ENCODE data around the gene GRM8. TPM values are rescaled to one million over a fixed set of nuclear protein-coding genes. Genes with fewer than 3 reads are reported as not detected.
"Not testable (repeated sequence)": the region's sequence is repeated elsewhere in the genome, so short reads cannot be mapped to it uniquely, and the experiment has no call there.

GRM8 gene
- total and polyA plus RNA-seq, 10 of the 15 experiments (the other 5 are each of a cell fraction or from before 2014, with no cell fraction given), result 0.33 to 7.1 (median 0.45) TPM; not detected in 2

- H3K9ac ChIP-seq (ENCODE audit: control insufficient read depth, insufficient read depth, low read length); intact Hi-C loops (cut with micrococcal nuclease; ENCODE audit: unreplicated experiment); BruUV-seq (replicated peaks); SMC1A ChIA-PET (ENCODE audit: uncharacterized antibody, unreplicated experiment); H3K27me3 ChIP-seq (replicated peaks in 1 of 2; ENCODE audit: control insufficient read depth in 2 of 2, insufficient read depth in 2 of 2, low read length in 1 of 2); H4K20me1 ChIP-seq (ENCODE audit: control insufficient read depth, insufficient read depth); DNase-seq (ENCODE audit: low read depth, low spot score); H3K4me3 ChIP-seq; H3K4me1 ChIP-seq (ENCODE audit: control insufficient read depth, insufficient read depth, low read length); in situ Hi-C loops (cut with MboI); H3K4me2 ChIP-seq (ENCODE audit: control insufficient read depth, insufficient read depth); H2AFZ ChIP-seq (ENCODE audit: control insufficient read depth, low read depth, low read length); FAIRE-seq; H3K79me2 ChIP-seq (ENCODE audit: control insufficient read depth, insufficient read depth, low read length); H3K9me3 ChIP-seq (replicated peaks; ENCODE audit: control insufficient read depth, insufficient read depth, low read length); H3K36me3 ChIP-seq (ENCODE audit: control insufficient read depth in 2 of 2, insufficient read depth in 2 of 2, low read length in 1 of 2); H3K27ac ChIP-seq (ENCODE audit: control insufficient read depth, insufficient read depth); ATAC-seq: not testable (repeated sequence)
- CTCF ChIA-PET, result interaction anchor here (1.1 kb wide), 1 partner anchor 34 kb away, joined by 3 read pairs; no protein-coding TSS in a partner anchor
- RAD21 ChIA-PET (ENCODE audit: unreplicated experiment), result interaction anchor here (0.7 kb wide), 1 partner anchor 167 kb away, joined by 4 read pairs; no protein-coding TSS in a partner anchor
- 44% methylated on average over 9 of the region's 9 CpGs for WGBS (ENCODE audit: insufficient coverage, insufficient replicate concordance, low lambda C conversion rate, missing lambda C conversion rate)
- POLR2A ChIA-PET, result interaction anchor here (0.6 kb wide), 1 partner anchor 973 kb away, joined by 5 read pairs; no protein-coding TSS in a partner anchor
Measured at GRCh38 chr7:126831241-126831640, 421.5 kb downstream of the GRM8 start.

- ATAC-seq (no peak), FAIRE-seq (no peak), DNase-seq (ENCODE audit: low read depth, low spot score) (no peak)
- Histone ChIP-seq H3K79me2 (ENCODE audit: control insufficient read depth, insufficient read depth, low read length) (no peaks in the 10 kb centered on the region), H3K27ac (ENCODE audit: control insufficient read depth, insufficient read depth) (no peak overlapping the region), H3K9ac (ENCODE audit: control insufficient read depth, insufficient read depth, low read length) (no peak overlapping the region), H3K27me3 (replicated peaks in 1 of 2; ENCODE audit: control insufficient read depth in 2 of 2, insufficient read depth in 2 of 2, low read length in 1 of 2) (no peaks in the 10 kb centered on the region), H3K4me1 (ENCODE audit: control insufficient read depth, insufficient read depth, low read length) (no peaks in the 10 kb centered on the region), H2AFZ (ENCODE audit: control insufficient read depth, low read depth, low read length) (no peak overlapping the region), H4K20me1 (ENCODE audit: control insufficient read depth, insufficient read depth) (no peaks in the 10 kb centered on the region), H3K9me3 (replicated peaks; ENCODE audit: control insufficient read depth, insufficient read depth, low read length) (no peaks in the 10 kb centered on the region), H3K36me3 (ENCODE audit: control insufficient read depth in 2 of 2, insufficient read depth in 2 of 2, low read length in 1 of 2) (no peaks in the 10 kb centered on the region), H3K4me3 (no peak overlapping the region), H3K4me2 (ENCODE audit: control insufficient read depth, insufficient read depth) (no peak overlapping the region)
- 67% methylated on average over 3 of the region's 3 CpGs for WGBS (ENCODE audit: insufficient coverage, insufficient replicate concordance, low lambda C conversion rate, missing lambda C conversion rate)
- CTCF ChIA-PET, result interaction anchor here (0.8 kb wide), 1 partner anchor 235 kb away, joined by 3 read pairs; no protein-coding TSS in a partner anchor
- in situ Hi-C loops (cut with MboI), result no loop called here
- SMC1A ChIA-PET (ENCODE audit: uncharacterized antibody, unreplicated experiment), result no interaction called here
- intact Hi-C loops (cut with micrococcal nuclease; ENCODE audit: unreplicated experiment), result no loop called here
- BruUV-seq (replicated peaks), result no TSS peak
- POLR2A ChIA-PET, result no interaction called here
- RAD21 ChIA-PET (ENCODE audit: unreplicated experiment), result no interaction called here
- TF ChIP-seq USF2 (IDR thresholded peaks at IDR 0.05; ENCODE audit: borderline replicate concordance, low read depth, low read length) (no peak), TCF3 (IDR thresholded peaks at IDR 0.05; ENCODE audit: borderline replicate concordance, insufficient read depth, low read depth, low read length) (no peak), TAF1 (IDR thresholded peaks at IDR 0.05; ENCODE audit: borderline replicate concordance, low read depth, low read length) (no peak), CBX5 (IDR thresholded peaks at IDR 0.05; ENCODE audit: low read depth) (no peak), SIX5 (IDR thresholded peaks at IDR 0.05; ENCODE audit: low read depth, low read length, severe bottlenecking) (no peak), RBBP5 (conservative IDR thresholded peaks at IDR 0.05) (no peak), JUND (IDR thresholded peaks at IDR 0.05; ENCODE audit: low read depth, low read length) (no peak), POU2F2 (IDR thresholded peaks at IDR 0.05; ENCODE audit: borderline replicate concordance, low read depth, low read length) (no peak), CHD4 (IDR thresholded peaks at IDR 0.05) (no peak), ZNF207 (IDR thresholded peaks at IDR 0.05; ENCODE audit: borderline replicate concordance) (no peak), E4F1 (IDR thresholded peaks at IDR 0.05; ENCODE audit: borderline replicate concordance, partially characterized antibody) (no peak), SIN3A (IDR thresholded peaks at IDR 0.05; ENCODE audit: low read depth, low read length) (no peak), STAT3 (IDR thresholded peaks at IDR 0.05; ENCODE audit: low read depth, low read length) (no peak), PAX5 (IDR thresholded peaks at IDR 0.05; ENCODE audit: borderline replicate concordance, low read depth, low read length) (no peak)
Measured at GRCh38 chr7:126820925-126821324, 431.8 kb downstream of the GRM8 start.

All from GM12878 (cell line).